NCI-H2081 treated with DMSO at 0.1 percent for 48 hours (cell line): ENCODE results near the gene CDKN1B.

Source experiments
- DNase-seq: peaks from one replicate; lab custom pipeline; 2025; lab: John Stamatoyannopoulos, UW

Gene CDKN1B

GRCh38 chr12:12701457-12701856 is 15.7 kb upstream of the CDKN1B start:
- no peak for DNase-seq

GRCh38 chr12:12704593-12705230 is 12.5 kb upstream of the CDKN1B start:
- peak; percentile 84 for DNase-seq

GRCh38 chr12:12705838-12706520 is 11.2 kb upstream of the CDKN1B start:
- DNase-seq = no peak

GRCh38 chr12:12713932-12714275 is 3.3 kb upstream of the CDKN1B start:
- DNase-seq = no peak

- no peak for DNase-seq
Observed at GRCh38 chr12:12714276-12715021, 2.7 kb upstream of the CDKN1B start.

- DNase-seq = no peak
Observed at GRCh38 chr12:12715128-12715458, 2.1 kb upstream of the CDKN1B start.

GRCh38 chr12:12715459-12716150 is 1.6 kb upstream of the CDKN1B start:
- no peak for DNase-seq

GRCh38 chr12:12716151-12716792 is 896 bp upstream of the CDKN1B start:
- no peak for DNase-seq

GRCh38 chr12:12717586-12718380 is 615 bp downstream of the CDKN1B start:
- no peak for DNase-seq

GRCh38 chr12:12718381-12718759 is 1.2 kb downstream of the CDKN1B start:
- no peak for DNase-seq

GRCh38 chr12:12718853-12719252 is 1.7 kb downstream of the CDKN1B start:
- no peak for DNase-seq

- DNase-seq = no peak
Observed at GRCh38 chr12:12719496-12719895, 2.3 kb downstream of the CDKN1B start.

GRCh38 chr12:12720052-12720451 is 2.9 kb downstream of the CDKN1B start:
- DNase-seq = no peak

- DNase-seq = no peak
Observed at GRCh38 chr12:12720672-12721161, 3.5 kb downstream of the CDKN1B start.

GRCh38 chr12:12721176-12721751 is 4.1 kb downstream of the CDKN1B start:
- no peak for DNase-seq

- DNase-seq = no peak
Observed at GRCh38 chr12:12721814-12722434, 4.8 kb downstream of the CDKN1B start.

- no peak for DNase-seq
Observed at GRCh38 chr12:12722435-12723148, 5.4 kb downstream of the CDKN1B start.

- DNase-seq = no peak
Observed at GRCh38 chr12:12723149-12723680, 6.0 kb downstream of the CDKN1B start.

GRCh38 chr12:12723681-12724420 is 6.7 kb downstream of the CDKN1B start:
- DNase-seq = no peak
